Keratinocyte (primary cell): Measurements from ENCODE around the gene GCFC2. TPM values are rescaled to one million over a fixed set of nuclear protein-coding genes. Genes with fewer than 3 reads are reported as not detected.

Experiments used
- DNase-seq: peaks from one replicate; pipeline ENCODE4 v3.0.0-alpha.2; 2011; ENCODE audit warnings: low read depth, missing footprints, low spot score
- FAIRE-seq: peaks from 2 replicates; lab custom pipeline; 2011; peaks lifted over from hg19 to GRCh38; lab: Jason Lieb, UNC
- H2AFZ ChIP-seq: 2 replicates; pipeline ENCODE4 v1.6.0; 2012; ENCODE audit warnings: low read length, control low read depth, inconsistent platforms; ENCODE audit not compliant: control insufficient read depth
- H3K27ac ChIP-seq: 2 replicates; pipeline ENCODE4 v1.5.1; 2011; ENCODE audit warnings: low read length; ENCODE audit not compliant: control insufficient read depth, insufficient read depth
- H3K27me3 ChIP-seq: 3 replicates; pipeline ENCODE4 v1.6.0; 2011; ENCODE audit warnings: low read length; ENCODE audit not compliant: control insufficient read depth, insufficient read depth; ENCODE audit errors: extremely low read depth
- H3K36me3 ChIP-seq, 2 experiments: 2 replicates in 1 of 2; 3 replicates in 1 of 2; pipeline ENCODE4 v1.5.1; 2011; ENCODE audit warnings: low read length in 2 of 2, mild to moderate bottlenecking in 1 of 2; ENCODE audit not compliant: control insufficient read depth in 2 of 2, insufficient read depth in 2 of 2; ENCODE audit errors: extremely low read depth in 1 of 2
- H3K4me1 ChIP-seq: 3 replicates; pipeline ENCODE4 v1.5.1; 2011; ENCODE audit warnings: low read length; ENCODE audit not compliant: control insufficient read depth, insufficient read depth; ENCODE audit errors: extremely low read depth
- H3K4me2 ChIP-seq: 3 replicates; pipeline ENCODE4 v1.6.0; 2011; ENCODE audit warnings: low read depth, low read length; ENCODE audit not compliant: control insufficient read depth, insufficient read depth; ENCODE audit errors: extremely low read depth
- H3K4me3 ChIP-seq, 3 experiments: fragments of 200-600 bp in 1 of 3; sonication (generic) in 1 of 3; 2 replicates in 2 of 3; 3 replicates in 1 of 3; pipeline ENCODE4 v1.5.1; 2011 to 2016; ENCODE audit warnings: low read length in 3 of 3, mild to moderate bottlenecking in 3 of 3, control low read depth in 2 of 3, inconsistent platforms in 1 of 3, low read depth in 1 of 3, mixed read lengths in 1 of 3, mixed run types in 1 of 3, moderate library complexity in 1 of 3; ENCODE audit not compliant: control insufficient read depth in 2 of 3, insufficient read depth in 2 of 3; ENCODE audit errors: extremely low read depth in 1 of 3
- H3K79me2 ChIP-seq: 2 replicates; pipeline ENCODE4 v1.6.0; 2012; ENCODE audit warnings: low read length; ENCODE audit not compliant: control insufficient read depth, insufficient read depth
- H3K9ac ChIP-seq: 3 replicates; pipeline ENCODE4 v1.6.0; 2011; ENCODE audit warnings: low read length; ENCODE audit not compliant: control insufficient read depth, insufficient read depth; ENCODE audit errors: extremely low read depth
- H3K9me1 ChIP-seq: 3 replicates; pipeline ENCODE4 v1.6.0; 2011; ENCODE audit warnings: low read length; ENCODE audit not compliant: control insufficient read depth, insufficient read depth; ENCODE audit errors: extremely low read depth
- H3K9me3 ChIP-seq: 2 replicates; pipeline ENCODE4 v1.5.1; 2012; ENCODE audit warnings: low read depth, low read length; ENCODE audit not compliant: control insufficient read depth
- H4K20me1 ChIP-seq: 3 replicates; pipeline ENCODE4 v1.6.0; 2011; ENCODE audit warnings: low read length; ENCODE audit not compliant: control insufficient read depth, insufficient read depth; ENCODE audit errors: extremely low read depth
- EZH2 ChIP-seq: IDR thresholded peaks from one replicate; pipeline ENCODE4 v1.6.1; 2012; ENCODE audit warnings: inconsistent platforms, mild to moderate bottlenecking, low read length, moderate library complexity
- dilution Hi-C: fragments of 300-500 bp; cut with MboI; formaldehyde crosslinking; loops from one replicate; pipeline ENCODE4 v1.7.0; 2020; ENCODE audit warnings: low sequenced_read_pairs; ENCODE audit not compliant: extremely low pct_ligation_motif_present
- polyA plus RNA-seq, 5 experiments: library from polyadenylated mRNA; depleted of rRNA in 3 of 5; stranded (reverse) in 3 of 5; stranded (forward) in 1 of 5; unstranded in 1 of 5; fragments of >200 nt; gene quantifications; 1 replicate in 1 of 5; 2 replicates in 3 of 5; 3 replicates in 1 of 5; pipeline versions ENCODE4 v1.2.1 to v1.2.3, GENCODE V29; 2011 to 2012; ENCODE audit warnings: missing spikeins in 2 of 5, low read depth in 1 of 5, low replicate concordance in 1 of 5
- TF ChIP-seq, protein P1 (sequence below), 3 experiments: IDR thresholded peaks in 1 of 3; conservative IDR thresholded peaks in 1 of 3; optimal IDR thresholded peaks in 1 of 3; 2 replicates in 2 of 3; 3 replicates in 1 of 3; pipeline versions ENCODE3 to v1.5.1; 2011; ENCODE audit warnings: low read length in 3 of 3, mild to moderate bottlenecking in 3 of 3, moderate library complexity in 2 of 3, control low read depth in 1 of 3, inconsistent platforms in 1 of 3; ENCODE audit not compliant: insufficient read depth in 2 of 3; ENCODE audit errors: extremely low read depth in 1 of 3

Gene GCFC2
- polyA plus RNA-seq, 1 donor (not counting 4 experiments of a cell fraction or from before 2014, with no cell fraction given) = 17.0 TPM

DNA sequence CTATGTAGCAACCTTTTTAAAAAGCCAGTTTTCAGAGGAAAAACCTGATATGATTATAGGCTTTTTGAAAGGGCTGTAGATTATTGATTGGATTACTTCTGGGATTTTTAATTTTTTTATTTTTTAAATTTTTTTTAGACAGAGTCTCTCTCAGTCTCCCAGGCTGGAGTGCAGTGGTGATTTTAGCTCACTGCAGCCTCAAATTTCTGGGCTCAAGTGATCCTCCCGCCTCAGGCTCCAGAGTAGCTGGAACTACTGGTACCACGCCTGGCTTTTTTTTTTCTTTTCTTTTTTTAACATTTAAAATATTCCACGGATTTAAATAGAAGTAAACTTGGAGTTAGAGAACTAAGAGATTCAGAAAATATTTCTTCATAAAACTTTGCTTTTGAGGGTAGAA is 62.9 kb downstream of the GCFC2 start:
- Histone ChIP-seq H3K9ac (peak overlapping the region; percentile 86), H3K79me2 (peaks cover 29% of the 10 kb centered on the region), H3K27ac (peak overlapping the region; percentile 72), H2AFZ (no peak overlapping the region), H4K20me1 (no peaks in the 10 kb centered on the region), H3K36me3 (peaks cover 6 to 9% of the 10 kb centered on the region in 2 experiments), H3K9me3 (no peaks in the 10 kb centered on the region), H3K9me1 (no peaks in the 10 kb centered on the region), H3K27me3 (no peaks in the 10 kb centered on the region), H3K4me1 (peaks cover 8% of the 10 kb centered on the region), H3K4me2 (peak overlapping the region; percentile 89), H3K4me3 (peak overlapping the region; percentile 82 to 92 (median 85))
- DNase-seq = no peak
- no peak for TF ChIP-seq EZH2
- TF ChIP-seq, protein P1, sequence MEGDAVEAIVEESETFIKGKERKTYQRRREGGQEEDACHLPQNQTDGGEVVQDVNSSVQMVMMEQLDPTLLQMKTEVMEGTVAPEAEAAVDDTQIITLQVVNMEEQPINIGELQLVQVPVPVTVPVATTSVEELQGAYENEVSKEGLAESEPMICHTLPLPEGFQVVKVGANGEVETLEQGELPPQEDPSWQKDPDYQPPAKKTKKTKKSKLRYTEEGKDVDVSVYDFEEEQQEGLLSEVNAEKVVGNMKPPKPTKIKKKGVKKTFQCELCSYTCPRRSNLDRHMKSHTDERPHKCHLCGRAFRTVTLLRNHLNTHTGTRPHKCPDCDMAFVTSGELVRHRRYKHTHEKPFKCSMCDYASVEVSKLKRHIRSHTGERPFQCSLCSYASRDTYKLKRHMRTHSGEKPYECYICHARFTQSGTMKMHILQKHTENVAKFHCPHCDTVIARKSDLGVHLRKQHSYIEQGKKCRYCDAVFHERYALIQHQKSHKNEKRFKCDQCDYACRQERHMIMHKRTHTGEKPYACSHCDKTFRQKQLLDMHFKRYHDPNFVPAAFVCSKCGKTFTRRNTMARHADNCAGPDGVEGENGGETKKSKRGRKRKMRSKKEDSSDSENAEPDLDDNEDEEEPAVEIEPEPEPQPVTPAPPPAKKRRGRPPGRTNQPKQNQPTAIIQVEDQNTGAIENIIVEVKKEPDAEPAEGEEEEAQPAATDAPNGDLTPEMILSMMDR (optimal IDR thresholded peaks at IDR 0.05 in 1 of 3, IDR thresholded peaks at IDR 0.05 in 1 of 3, conservative IDR thresholded peaks at IDR 0.05 in 1 of 3; ENCODE audit: extremely low read depth in 1 of 3, insufficient read depth in 2 of 3, low read length in 3 of 3) = peak in 1 of 3 experiments; percentile 1
- no peak for FAIRE-seq
- dilution Hi-C loops = no loop called here

DNA sequence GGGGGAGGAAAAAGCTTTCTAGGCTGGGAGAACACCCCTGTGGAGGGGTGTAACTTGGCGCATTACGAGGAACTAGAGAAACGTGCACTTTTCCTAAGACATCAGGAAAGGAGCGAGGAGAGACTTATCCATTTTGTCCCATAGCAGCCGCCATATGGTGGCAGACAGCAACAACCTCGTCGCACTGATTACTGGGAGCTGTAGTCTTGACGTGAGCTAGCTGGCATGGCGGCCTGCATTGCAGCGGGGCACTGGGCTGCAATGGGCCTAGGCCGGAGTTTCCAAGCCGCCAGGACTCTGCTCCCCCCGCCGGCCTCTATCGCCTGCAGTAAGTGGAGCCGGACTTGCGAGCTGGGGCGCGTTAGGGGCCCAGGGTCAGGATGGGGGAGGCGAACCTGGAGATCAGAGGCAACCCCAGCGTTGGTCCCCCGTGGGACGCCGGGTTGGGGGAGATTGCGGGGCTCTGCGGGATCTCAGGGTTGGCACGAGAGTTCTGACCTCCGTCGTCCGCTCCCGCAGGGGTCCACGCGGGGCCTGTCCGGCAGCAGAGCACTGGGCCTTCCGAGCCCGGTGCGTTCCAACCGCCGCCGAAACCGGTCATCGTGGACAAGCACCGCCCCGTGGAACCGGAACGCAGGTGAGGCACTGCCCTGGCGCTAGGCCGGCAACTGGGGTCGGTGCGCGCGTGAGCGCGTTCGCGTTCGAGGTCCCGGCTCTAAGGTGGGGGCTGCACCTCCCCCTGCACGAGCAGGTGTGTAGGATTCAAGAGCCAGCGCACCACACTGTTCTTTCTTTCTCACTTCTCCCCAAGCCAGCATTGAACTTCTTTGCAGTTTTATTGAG is 63.9 kb downstream of the GCFC2 start, which contains the start of gene MRPL19:
Gene MRPL19 (plus strand): TSS at position 201 of the 843 bp plus-strand sequence. CDS start 25 bp downstream, at position 226.
- Histone ChIP-seq H3K4me1 (peaks cover 8% of the 10 kb centered on the region), H3K9ac (peak within 1 kb of the TSS; percentile 86), H3K27ac (peak within 1 kb of the TSS; percentile 72), H3K79me2 (peaks cover 29% of the 10 kb centered on the region), H3K9me1 (no peaks in the 10 kb centered on the region), H3K9me3 (no peaks in the 10 kb centered on the region), H3K27me3 (no peaks in the 10 kb centered on the region), H3K36me3 (peaks cover 5 to 6% of the 10 kb centered on the region in 2 experiments), H3K4me3 (peak within 1 kb of the TSS; percentile 82 to 92 (median 85)), H3K4me2 (peak within 1 kb of the TSS; percentile 89), H4K20me1 (no peaks in the 10 kb centered on the region), H2AFZ (peak within 1 kb of the TSS; percentile 90)
- dilution Hi-C loops = no loop called here
- FAIRE-seq = peak; percentile 79
- TF ChIP-seq, protein P1 (optimal IDR thresholded peaks at IDR 0.05 in 1 of 3, IDR thresholded peaks at IDR 0.05 in 1 of 3, conservative IDR thresholded peaks at IDR 0.05 in 1 of 3; ENCODE audit: extremely low read depth in 1 of 3, insufficient read depth in 2 of 3, low read length in 3 of 3) = peak in 1 of 3 experiments; percentile 3
- no peak for TF ChIP-seq EZH2
- no peak for DNase-seq
